NCI-H2081 treated with DMSO at 0.1 percent for 48 hours (cell line): ENCODE results near the gene INSRR.
A peak's percentile ranks its signal among the peaks of the same experiment; 100 is the strongest.

Experiments
- DNase-seq: peaks from one replicate; lab custom pipeline; 2025; lab: John Stamatoyannopoulos, UW

The INSRR gene

DNA sequence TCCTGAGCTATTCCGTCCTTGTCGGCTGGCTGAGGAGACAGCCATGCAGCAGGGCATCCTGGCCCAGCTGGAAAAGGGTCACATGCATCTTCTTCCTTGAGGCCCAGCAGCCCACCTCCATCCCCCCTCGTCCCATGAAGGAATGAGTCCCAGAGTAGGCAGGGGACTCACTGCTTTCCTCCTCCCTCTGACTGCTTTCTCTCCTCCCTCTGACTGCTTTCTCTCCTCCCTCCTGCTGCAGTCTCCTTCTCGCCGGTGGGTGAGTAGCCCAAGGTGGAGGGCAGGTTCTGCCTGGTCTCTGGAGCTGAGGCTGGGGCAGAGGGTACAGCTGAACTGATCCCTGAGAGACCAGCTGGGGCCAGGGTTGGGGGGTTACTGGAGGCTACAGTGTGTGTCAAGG lies 15.2 kb upstream of the INSRR start:
- DNase-seq = no peak

DNA sequence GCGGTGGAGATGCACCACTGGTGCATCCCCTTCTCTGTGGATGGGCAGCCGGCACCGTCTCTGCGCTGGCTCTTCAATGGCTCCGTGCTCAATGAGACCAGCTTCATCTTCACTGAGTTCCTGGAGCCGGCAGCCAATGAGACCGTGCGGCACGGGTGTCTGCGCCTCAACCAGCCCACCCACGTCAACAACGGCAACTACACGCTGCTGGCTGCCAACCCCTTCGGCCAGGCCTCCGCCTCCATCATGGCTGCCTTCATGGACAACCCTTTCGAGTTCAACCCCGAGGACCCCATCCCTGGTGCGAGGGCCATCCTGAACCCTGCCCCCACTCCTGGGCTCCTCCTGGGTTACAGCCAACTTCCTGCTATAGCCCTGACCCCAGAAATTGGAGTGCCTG lies 14.7 kb upstream of the INSRR start:
- DNase-seq = no peak

DNA sequence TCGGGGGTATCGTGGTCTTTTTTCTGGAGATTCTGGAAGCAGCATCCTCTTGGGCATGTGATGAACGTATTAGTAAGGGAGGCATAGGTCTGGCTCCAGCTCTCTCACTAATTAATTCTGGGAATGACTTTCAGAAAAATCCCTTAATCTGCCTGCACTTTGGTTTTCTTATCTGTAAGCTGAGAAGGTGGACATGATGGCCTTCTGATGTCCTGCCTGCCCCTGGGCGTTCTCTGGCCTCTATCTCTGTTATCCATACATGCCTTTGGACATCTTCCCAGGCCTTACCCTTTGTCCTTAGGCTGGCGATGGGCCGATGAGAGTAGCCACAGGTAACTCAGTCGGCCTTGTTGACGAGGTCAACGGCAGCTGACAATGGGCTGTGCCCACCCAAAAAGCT lies 10.5 kb upstream of the INSRR start:
- no peak for DNase-seq

DNA sequence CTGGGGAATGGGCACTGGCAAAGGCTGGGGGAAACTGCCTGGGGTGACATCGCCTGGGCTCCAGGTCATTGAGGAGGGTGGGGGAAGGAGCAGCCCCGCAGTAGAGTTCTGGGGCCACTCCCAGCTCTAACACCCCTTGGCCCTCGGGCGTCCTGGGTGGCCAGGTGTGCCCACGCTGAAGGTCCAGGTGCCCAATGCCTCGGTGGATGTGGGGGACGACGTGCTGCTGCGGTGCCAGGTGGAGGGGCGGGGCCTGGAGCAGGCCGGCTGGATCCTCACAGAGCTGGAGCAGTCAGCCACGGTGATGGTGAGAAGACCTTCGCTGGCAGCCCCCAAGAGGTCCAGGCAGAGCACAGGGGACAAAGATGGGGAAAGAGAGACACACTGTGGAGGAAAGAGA lies 9.4 kb upstream of the INSRR start:
- DNase-seq = no peak

DNA sequence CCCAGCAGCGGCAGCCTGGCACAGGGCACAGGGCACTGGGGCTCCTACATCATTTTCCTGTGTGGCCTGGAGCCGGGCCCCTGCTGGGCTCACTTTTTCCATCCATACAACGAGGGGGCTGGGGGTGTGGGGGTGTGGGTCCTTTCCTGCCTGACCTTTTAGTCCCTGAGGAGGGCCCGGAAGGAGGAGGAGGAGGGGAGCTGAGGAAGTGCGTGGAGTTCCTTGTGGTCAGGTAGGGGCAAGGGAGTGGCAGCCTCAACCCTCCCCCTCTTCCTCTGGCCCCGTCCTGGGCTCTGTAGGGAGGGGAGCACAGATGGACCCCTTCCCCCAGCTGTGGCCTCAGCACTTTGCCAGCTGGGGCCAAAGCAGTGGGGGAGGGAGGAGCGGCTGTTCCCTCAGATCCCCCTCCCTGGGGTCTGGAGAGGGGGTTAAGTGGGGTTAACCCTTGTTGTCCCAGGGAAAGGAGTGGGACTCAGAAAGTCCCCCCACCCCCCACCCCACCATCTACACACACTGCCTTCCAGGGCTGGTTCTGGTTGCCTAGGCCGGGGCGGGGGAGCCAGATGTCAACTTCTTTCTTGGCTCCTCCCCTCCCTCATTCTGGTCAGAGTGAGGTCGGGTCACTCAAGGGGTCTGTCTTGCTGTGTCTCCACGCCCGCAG lies 7.5 kb upstream of the INSRR start:
- no peak for DNase-seq

DNA sequence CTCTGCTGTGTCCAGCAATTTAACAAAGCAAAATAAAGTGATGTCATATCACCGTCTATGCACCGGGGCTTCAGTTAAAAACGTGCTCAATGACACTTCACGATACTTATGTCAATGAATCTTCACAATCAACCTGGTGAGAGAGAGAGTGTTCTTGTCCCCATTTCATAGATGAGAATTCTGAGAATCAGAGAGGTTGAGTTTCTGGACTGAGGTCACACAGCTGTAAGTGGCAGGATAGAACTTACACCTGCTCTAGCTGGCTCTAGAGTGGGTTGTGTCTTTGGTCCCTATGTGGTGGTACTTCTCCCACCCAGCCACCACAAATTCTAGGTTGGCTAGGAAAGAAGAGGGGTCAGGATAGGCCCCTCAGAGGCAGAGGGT lies 6.9 kb upstream of the INSRR start:
- no peak for DNase-seq

DNA sequence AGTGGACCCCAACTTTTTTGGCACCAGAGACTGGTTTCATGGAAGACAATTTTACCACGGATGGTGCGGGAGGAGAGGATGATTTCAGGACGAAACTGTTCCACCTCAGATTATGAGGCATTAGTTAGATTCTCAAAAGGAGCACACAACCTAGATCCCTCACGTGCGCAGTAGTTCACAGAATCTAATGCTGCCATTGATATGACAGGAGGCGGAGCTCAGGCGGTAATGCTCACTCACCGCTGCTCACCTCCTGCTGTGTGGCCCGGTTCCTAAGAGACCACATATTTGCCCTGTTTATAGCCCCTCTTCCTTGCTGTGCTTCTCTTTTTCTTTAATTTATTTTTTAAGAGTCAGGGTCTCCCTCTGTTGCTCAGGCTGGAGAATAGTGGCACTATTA lies 6.3 kb upstream of the INSRR start:
- DNase-seq = no peak

DNA sequence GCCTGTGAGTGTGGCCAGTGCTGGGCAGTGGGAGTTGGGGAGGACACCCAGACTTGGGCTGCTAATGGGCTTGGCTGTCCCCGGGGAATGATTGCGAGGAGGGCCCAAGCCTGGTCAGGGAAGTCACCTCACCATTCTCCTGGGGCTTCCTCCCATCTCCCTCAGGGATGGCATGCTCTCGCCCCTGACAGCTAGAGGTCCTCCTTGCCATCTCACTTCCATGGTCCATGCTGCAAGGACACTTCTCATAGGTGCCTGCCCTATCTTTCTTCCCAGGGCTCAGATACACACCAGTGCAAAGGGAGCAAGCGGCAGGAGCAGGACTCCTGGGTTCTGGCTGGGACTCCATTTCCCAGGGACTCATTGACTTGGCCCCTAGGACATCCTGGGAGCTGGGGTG lies 5.9 kb upstream of the INSRR start:
- DNase-seq = no peak

DNA sequence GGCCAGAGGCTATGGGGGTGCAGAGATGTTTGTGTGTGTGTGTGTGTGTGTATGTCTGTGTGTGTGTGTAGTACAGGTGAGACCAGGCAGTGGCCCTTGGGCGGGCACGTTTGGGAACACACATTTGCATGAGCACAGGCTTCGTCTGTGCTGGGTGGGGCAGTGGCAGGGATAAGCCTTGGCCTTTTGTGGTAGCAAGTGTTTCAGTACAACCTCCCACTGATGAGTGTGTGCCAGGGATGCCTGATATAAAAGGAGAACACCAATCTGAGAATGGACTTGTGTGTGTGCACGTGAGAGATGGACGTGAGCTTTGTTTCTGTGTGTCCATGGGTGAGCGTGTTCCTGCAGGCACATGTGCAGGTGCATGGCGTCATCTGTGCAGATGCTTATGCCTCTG lies 4.7 kb upstream of the INSRR start:
- DNase-seq = no peak

DNA sequence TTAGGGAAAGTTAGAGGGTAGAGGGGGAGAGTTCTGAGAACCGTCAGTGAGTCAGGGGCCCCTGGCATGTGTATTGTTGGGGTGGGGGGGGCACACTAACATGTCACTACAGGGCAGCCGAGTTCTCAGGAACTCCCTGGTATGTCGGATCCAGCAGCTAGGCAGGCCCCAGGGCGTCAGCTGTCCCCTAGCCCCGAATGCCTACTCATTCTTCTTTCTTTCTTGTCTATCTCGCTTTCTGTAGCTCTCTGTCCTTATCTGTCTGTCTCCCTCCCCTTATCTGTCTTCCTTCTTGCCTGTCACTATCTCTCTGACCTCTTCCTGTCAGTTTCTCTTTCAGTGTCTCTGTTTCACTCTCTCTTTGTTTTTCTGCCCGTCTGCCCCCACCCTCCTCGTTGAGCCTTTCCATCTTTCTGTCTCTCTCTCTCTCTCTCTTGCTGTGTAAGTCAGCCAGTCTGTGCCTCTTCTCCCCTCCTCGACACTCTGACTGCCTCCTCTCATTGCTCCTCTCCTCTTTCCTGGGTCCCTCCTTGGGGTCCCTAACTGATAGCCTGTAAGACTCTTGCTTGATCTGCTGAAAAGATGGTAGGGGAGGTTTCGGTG lies 4.2 kb upstream of the INSRR start:
- DNase-seq = no peak

DNA sequence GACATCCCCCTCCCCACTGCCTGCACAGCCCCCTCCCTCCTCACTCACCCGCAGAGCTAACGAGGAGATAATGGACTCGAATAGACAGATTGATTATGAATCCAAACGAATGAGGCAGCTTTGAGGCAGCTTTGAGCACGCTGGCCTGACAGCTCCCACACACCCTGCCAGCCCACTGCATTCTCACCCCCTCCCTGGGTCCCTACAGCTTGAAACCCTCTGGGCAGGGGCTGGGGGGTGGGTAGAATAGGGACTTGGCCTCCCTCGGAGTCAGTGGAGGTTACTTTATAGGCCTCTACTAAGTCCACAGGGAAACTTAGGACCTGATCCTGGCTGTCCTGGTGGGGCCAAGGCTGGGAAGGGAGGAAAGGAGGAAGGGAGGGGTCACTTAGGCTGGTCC lies 3.7 kb upstream of the INSRR start:
- DNase-seq = no peak

DNA sequence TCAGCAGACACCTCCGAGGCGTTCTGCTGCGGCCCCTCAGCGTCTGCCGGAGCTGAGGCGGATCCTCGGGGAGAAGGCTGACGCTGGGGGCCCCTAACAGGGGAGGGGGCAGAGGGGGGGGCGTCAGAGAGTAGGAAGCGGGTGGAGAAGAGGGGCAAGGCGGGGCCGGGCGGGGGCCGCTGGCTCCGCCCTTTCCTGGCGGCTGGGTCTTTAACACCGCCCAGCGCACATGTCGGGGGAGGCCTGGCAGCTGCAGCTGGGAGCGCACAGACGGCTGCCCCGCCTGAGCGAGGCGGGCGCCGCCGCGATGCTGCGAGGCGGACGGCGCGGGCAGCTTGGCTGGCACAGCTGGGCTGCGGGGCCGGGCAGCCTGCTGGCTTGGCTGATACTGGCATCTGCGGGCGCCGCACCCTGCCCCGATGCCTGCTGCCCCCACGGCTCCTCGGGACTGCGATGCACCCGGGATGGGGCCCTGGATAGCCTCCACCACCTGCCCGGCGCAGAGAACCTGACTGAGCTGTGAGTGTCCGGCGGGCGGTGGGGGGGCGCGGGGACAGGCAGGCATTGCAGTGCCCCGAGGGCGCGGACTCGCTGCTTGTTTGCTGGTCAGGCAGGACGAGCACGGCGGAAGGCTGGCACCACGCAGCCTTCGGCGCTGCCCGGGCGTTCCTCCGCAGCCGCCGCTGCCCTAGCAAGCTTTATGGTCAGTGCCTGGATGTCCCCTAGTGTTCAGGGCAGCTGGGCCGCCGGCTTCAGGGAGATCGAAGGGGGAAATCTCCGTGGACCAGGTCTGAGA lies 1.9 kb upstream of the INSRR start, which contains the start of gene NTRK1:
NTRK1 (plus strand) TSS at position 238 of the 796 bp plus-strand sequence; CDS start at position 308, 70 bp downstream.
- no peak for DNase-seq

DNA sequence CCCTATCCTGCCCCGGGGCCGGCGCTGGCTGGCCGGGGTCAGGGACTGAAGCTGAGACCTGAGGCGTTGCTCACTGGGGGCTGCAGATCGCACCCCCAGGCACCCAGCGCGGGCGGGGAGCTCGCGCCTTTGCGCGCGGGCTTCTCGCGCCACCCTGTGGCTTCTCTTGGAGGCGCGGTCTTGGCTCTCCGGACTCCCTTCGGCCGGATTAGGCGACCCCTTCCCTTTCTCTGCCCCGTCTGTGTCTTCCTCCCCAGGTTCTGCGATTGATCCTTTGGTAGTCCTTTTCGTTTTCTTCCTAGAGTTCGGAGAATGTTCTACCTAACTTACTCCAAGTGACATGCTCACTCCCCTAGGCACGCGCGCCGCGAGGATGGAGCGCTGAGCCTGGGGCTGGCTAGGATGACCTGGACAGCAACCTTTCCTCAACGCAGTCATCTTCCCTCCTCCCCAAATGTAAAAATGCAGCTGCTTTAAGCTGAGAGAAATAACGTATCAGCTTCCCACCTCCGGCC lies 1.3 kb upstream of the INSRR start:
- no peak for DNase-seq

DNA sequence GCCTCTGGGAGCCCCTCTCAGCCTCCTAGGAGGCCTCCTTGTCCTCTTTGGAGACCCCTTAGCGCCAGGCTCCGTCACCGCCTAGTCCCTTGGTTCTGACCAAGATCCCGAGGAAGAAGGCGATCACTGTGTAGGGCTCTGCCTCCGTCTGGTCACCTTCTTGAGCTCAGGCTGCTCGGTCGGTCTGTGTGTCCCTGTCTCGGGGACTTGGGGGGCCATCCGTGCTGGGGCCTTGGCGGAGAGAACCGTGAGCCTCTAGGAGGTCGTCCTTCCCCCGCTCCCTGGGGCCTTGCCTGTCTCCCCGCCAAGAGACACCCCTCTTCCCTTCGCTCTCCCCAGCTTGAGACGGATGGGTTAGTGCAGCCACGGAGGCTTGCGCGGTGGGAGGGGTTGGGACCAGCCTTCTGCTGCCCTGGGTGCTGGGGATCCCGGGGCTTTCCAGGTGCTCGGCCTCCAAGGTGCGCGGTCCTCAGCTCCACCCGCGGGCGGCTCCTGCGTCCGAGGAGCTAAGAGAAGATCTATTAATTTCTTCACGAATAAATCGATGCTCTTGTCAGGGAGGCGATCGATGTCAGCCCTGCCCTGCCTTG lies 701 bp upstream of the INSRR start:
- no peak for DNase-seq

DNA sequence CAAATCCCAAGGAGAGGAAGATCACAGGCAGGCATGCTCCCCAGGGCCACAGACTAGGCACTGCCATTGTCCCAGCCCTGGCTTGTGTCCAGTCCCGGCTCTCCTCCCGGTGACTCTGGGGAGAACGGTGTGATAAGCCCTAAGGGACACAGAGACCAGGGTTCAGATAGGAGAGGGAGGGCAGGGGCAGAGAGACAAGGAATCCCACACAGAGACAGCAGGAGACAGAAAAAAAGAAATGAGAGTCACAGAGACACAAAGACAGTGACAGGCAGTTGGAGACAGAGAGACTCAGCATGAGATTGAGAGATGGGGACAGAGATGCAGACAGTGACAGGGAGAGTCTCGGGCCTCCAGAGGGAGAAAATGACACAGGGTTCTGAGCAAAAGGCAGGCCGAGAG lies 361 bp downstream of the INSRR start:
- DNase-seq = no peak

DNA sequence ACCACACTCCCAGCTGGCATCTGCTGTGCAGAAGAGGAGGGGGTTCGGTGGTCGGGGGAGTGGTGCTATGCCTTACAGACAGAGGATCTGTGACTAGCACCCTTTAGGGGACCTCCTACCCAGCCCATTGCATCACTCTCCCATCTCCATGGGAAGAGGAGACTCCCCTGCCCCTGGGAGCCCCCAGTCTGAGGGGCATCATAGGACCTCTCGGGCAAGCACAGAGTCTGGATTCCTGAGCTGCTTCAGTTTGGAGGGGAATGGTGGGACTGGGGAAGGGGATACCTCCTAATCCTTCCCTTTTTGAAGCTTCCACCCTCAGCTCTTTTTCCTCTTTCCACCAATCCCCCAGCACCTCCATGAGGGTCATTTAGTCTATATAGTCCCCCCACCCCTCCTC lies 1.4 kb downstream of the INSRR start:
- DNase-seq = no peak

DNA sequence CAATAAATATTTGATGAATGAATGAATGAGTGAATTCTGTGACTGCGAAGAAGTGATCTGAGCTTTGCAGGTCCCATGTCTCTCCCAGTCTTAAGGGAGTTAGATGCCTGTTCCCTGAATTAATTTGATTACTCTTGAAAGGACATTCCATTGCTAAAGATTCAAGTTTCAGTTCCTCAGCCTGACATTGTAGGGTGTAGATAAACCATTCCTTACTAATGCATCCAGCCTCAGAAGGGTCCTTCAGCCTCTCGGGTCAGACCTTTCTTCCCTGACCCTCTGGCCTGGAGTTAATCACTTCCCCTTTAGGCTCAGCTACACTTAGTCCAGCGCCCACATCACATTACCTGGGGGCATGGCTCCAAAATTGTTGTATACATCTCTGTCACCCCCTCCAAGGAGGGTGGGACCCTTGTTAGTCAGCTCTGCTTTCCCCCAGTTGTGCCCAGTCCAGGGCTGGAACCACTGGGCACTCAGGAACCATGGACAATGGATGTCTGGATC lies 2.6 kb downstream of the INSRR start:
- DNase-seq = no peak

DNA sequence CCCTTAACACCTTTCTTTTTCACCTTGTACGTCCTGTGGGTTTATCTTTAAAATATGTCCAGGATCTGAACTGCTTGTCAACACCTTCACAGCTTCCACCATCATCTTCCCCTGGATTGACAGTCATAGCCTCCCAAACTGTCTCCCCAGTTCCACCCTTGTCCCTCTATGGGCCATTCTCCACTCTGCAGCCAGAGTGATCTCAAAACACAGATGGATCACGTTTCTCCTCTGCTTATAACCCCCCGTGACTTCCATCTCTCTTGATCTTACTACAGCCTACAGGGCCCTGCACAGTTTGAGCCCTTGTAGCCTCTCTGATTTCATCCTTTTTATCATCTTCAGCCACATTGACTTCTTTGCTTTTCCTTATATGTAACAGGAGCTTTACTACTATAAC lies 4.3 kb downstream of the INSRR start:
- no peak for DNase-seq

DNA sequence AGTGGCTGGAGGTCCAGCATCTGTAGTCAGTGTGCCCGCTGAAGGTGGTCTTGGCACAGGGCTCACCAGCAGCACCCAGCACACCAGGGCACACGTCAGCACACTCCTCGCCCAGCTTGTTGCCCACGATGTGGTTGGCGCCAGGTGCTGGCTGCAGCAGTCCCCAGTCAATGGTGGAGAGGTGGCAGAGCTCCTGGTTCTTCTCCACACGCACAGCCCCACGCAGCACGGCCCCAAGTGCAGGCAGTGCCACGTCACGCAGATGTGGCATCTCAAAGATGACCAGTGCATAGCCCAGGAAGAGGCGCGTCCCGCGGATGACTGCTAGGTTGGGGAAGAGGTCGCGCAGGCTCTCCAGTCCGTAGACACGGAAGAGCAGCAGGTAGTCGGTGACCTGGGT lies 5.2 kb downstream of the INSRR start:
- no peak for DNase-seq

DNA sequence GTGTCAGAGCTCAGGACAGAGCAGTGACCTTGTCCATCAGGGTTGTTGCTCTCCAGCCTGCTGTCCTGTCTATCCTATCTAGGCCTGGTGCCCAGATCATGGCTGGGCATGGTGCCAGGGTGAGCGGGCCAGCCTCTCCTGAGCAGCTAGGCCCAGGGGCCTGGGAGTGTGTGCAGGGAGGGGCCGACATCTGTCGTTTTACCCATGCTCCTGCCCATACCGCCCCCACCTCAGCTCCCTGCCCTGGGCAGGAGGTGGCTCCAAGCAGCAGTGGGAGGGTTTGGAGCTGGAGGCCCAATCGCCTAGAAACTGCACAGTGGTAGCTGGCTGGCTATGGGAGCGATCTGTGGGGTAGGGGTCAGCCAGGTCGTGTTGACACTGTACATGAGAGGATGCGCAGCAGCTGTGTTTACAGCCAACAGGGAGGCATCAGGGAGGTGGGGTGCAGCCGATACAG lies 6.5 kb downstream of the INSRR start:
- DNase-seq = peak; percentile 73

DNA sequence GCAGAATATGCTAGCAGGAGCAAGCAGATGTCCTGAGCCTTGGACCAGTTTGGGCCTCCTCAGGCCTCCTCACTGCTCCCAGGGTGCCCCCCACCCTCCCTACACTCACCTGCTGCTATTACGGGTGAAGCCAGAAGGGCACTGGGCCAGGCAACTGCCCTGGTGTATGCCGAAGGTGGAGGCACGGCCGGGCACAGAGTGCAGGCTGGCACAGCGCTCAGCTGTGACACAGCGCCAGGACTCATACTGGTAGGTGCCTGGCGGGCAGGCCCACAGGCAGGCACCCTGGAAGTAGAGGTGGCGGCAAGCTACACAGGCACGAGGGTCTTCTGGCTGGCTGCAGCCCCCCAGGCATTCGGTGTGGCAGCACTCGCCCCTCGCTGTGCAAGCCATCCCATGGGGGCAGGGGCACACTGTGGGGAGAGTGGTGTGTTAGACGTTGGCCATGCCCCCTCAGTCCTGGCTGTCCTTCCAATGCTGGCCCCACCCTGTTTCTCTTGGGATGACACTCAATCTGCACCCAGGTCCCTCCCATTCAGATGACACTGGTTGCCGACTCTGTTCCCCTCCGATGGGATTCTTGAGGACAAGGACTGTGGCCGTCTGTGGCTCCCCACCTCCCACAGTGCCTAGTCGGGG lies 7.0 kb downstream of the INSRR start:
- DNase-seq = no peak

DNA sequence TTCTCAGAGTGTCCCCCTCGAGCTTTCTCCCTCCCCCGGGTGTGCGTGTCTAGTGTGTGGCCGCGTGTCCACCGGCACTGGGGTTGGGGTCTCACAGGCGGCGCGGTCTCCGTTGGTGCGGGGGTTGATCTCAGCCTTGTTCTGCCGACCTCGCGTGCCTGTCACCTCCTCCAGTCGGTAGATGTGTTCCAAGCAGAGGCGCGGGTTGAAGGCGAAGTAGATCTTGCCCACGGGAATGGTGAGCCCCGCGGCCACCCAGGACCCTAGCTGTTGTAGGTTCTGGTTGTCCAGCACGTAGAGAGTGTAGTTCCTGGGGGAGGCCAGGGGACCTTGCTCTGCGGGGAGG lies 9.8 kb downstream of the INSRR start:
- no peak for DNase-seq
